Measurements from ENCODE around the gene TMEM72.
A peak's percentile ranks its signal among the peaks of the same experiment; 100 is the strongest.

Gene TMEM72

GRCh38 chr10:44969854-44970253 lies 58.7 kb downstream of the TMEM72 start:
- DNase-seq, result no peak

GRCh38 chr10:44970812-44971395 lies 59.8 kb downstream of the TMEM72 start:
- no peak for DNase-seq

DNA sequence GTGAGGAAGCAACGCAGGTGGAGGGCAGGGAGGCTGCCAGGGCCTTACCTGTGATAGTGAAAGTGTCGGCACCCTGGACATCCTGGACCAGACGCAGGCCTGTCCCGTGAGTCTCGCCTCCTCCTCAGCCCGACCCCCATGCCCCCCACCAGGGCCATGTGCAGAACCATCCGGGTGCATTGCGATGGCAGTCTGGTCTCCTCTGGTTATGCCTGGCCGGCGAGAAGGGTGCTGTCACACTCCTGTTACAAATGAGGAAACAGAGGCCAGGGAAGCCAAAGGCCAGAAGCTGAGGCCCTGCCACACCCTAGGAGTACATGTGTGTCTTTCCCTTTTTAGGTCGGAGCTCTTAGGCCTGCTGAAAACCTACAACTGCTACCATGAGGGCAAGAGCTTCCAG lies 60.3 kb downstream of the TMEM72 start:
- DNase-seq, result no peak

- no peak for DNase-seq
Measured at GRCh38 chr10:44971935-44972757, 61.0 kb downstream of the TMEM72 start.

- DNase-seq, result no peak
Measured at GRCh38 chr10:44972874-44973306, 61.8 kb downstream of the TMEM72 start.

- DNase-seq, result no peak
Measured at GRCh38 chr10:44973323-44974081, 62.4 kb downstream of the TMEM72 start.

- DNase-seq, result no peak
Measured at GRCh38 chr10:44974082-44974627, 63.0 kb downstream of the TMEM72 start.

DNA sequence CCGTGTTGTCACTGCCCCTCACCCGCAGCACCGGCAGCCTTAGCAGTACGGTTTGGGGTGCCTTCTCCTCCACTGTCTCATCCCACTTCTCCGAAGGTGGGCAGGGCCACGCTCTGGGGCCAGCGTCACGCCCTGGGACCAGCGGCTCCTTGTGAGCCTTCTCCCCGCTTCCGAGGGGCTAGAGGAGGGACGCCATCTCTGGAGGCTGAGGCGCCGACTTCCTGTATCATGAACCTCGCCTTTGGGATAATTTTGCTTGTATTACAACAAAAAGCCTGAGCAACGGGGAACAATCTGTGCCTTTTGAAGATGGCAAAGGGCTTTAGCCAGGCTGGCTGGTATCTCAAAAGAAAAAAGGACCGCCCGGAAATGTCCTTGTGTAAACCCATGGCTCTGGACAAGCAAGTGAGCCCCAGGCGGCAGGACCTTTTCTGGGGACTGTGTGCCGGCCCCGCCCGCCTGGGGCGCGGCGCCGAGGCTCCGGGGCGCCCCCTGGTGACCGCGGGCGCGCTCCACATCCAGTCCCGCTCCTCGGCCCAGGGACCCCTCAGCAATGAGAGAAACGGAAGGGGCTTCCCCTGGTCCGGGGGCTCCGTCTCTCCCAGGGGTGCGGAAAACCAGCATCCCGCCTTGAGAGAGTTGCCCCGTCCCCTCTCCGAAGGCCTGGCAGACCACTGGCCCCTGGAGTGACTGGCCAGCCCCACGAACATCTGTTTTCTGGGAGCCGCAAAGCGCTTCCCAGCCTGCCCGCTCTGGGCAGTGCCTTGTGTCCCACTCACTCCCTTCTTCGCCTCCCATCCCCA lies 63.7 kb downstream of the TMEM72 start:
- peak; percentile 63 for DNase-seq

- DNase-seq, result no peak
Measured at GRCh38 chr10:44975431-44976331, 64.5 kb downstream of the TMEM72 start.

DNA sequence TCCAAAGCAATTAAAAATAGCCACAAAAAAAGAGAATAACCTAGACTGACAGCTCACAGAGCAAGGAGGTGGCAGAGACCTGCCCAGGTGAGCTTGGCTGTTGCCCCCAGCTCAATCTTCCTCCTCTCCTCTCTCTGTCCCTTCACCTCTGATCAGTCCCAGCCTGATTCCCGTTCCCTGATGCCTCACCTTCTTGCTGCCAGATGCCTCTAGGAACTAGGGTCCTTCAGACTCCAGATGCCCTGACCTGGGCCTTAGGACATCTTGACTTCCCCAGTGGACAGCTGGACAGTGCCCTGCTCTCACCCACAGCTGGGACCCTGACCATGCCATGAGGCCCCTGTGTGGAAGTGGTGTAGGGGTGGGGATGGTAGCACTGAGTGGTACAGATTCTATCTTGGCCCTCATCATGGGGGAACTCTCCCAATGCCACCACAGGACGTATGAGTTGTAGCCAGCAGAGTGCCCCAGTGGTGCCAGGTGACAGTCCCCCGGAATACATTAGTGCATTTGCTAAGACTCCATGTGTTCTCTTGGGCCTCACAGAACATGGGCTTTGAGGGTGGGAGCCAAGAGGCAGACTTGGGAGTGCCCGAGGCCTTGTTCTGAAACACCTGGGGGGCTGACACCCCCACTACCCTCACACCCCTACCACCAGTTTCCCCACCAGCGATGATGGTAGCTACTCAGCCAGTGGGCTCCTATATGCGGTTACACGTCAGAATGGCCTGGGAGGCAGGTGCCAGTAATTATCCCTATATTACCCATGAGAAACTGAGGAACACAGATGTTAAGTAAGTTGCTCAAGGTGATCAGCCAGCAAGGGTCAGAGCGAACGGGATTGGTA lies 65.4 kb downstream of the TMEM72 start:
- no peak for DNase-seq

- DNase-seq, result no peak
Measured at GRCh38 chr10:44977287-44978212, 66.4 kb downstream of the TMEM72 start.

DNA sequence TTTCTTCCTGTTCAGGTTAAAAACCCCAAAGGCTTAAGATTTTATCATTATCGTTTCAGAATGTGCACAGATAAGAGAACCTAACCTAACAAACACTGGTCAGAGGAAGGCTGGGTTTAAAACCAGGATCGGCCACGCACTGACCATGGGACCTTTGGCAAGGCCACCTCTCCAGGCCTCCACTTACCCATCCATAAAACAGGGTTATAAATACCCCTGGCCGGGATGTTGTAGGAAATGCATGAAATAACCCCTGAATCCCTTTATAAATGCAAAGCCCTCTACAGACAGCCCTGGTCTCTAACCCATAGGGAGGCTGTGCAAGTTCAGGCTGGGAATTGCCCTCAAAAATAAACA lies 67.1 kb downstream of the TMEM72 start:
- DNase-seq, result no peak

- DNase-seq, result no peak
Measured at GRCh38 chr10:44978570-44979280, 67.6 kb downstream of the TMEM72 start, which contains the start of gene DEPP1. TSS of gene DEPP1 (minus strand) at chr10:44978809. CDS start at chr10:44978030, 779 bp downstream.

DNA sequence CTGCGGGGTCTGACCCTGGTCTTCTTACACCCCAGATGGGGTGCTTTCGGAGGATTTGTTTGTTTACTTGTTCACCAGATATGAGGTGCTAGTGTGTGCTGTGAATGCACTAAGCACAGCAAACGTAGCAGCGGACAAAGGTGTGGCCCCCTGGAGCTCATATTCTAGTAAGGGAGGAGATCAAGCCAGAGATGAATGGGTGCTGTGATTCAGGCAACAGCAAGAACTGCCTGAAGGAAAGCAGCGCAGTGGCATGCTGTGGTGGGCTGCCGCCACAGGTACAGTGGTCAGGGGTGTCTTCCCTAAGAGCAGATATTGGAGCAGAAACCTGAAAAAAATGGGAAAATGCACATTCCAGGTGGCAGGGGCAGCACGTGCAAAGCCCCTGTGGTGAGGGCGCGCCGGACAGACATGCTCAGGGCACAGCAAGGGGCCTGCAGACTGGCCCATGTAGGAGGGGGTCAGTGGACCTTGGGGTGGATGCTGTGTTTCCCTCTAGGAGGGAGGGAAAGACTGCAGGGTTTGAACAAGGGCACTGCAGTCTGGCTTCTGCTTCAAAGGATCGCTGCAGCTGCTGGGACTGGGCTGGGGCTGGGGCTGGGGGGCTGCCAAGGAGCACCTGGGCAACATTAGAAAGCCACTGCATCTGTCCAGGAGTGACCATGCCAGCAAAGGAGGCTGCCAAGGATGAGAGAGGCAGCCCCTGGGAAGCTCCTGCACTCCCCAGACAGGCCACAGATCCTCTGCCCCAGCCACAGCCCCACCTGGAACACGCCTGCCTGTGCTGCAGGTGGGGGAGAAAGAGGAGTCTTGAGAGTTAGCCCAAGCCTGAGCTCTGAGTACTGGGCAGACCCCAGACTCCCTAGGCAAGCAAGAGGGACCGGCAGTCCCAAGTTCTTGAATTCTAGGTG lies 68.4 kb downstream of the TMEM72 start:
- no peak for DNase-seq

- DNase-seq, result no peak
Measured at GRCh38 chr10:44980309-44981171, 69.4 kb downstream of the TMEM72 start.
